PC-9 (cell line): ENCODE data around the gene AGBL3. TPM values are rescaled to one million over a fixed set of nuclear protein-coding genes. Genes with fewer than 3 reads are reported as not detected.

Experiments used
- BruUV-seq: library from RNA; stranded (reverse); fragments of 400-500 nt; replicated peaks from 2 replicates; lab custom pipeline; 2021; lab: Mats Ljungman, UMichigan
- CTCF ChIA-PET: fragments of 300-600 bp; sonication (Branson Sonifier 250); formaldehyde crosslinking; loops from one replicate; lab custom pipeline; 2022; ENCODE audit warnings: antibody characterized with exemption; lab: Charles Lee
- POLR2A ChIA-PET: fragments of 300-600 bp; sonication (Branson Sonifier 250); formaldehyde crosslinking; loops from one replicate; lab custom pipeline; 2022; ENCODE audit warnings: antibody characterized with exemption; ENCODE audit not compliant: unreplicated experiment; lab: Charles Lee
- DNase-seq, 2 experiments: peaks; one replicate each; pipeline versions ENCODE4 v3.0.0 to v3.0.0-alpha.2; 2015 to 2022; ENCODE audit warnings: mixed read lengths in 1 of 2
- H2AFZ ChIP-seq: fragments of 200-600 bp; sonication (generic); 2 replicates; pipeline ENCODE4 v1.8.1; 2017; ENCODE audit warnings: antibody characterized with exemption
- H3F3A ChIP-seq: fragments of 200-600 bp; sonication (generic); 2 replicates; pipeline ENCODE4 v1.8.1; 2017; ENCODE audit warnings: antibody characterized with exemption, mild to moderate bottlenecking, low read depth; ENCODE audit not compliant: insufficient read depth
- H3K27ac ChIP-seq: fragments of 200-600 bp; sonication (generic); 2 replicates; pipeline ENCODE4 v1.6.1; 2016; ENCODE audit warnings: mixed run types
- H3K27me3 ChIP-seq: fragments of 200-600 bp; sonication (generic); 2 replicates; pipeline ENCODE4 v1.6.1; 2016; ENCODE audit warnings: low read depth, mixed run types; ENCODE audit not compliant: insufficient read depth
- H3K36me3 ChIP-seq: fragments of 200-600 bp; sonication (generic); 2 replicates; pipeline ENCODE4 v1.6.1; 2016; ENCODE audit warnings: low read depth, mixed run types
- H3K4me1 ChIP-seq: fragments of 200-600 bp; sonication (generic); replicated peaks from 2 replicates; pipeline ENCODE4 v1.6.1; 2016; ENCODE audit warnings: mixed run types; ENCODE audit not compliant: insufficient read depth
- H3K4me2 ChIP-seq: fragments of 200-600 bp; sonication (generic); 2 replicates; pipeline ENCODE4 v1.6.1; 2017; ENCODE audit warnings: mixed run types
- H3K4me3 ChIP-seq: fragments of 200-600 bp; sonication (generic); 2 replicates; pipeline ENCODE4 v1.6.1; 2016; ENCODE audit warnings: mixed run types
- H3K79me2 ChIP-seq: fragments of 200-600 bp; sonication (generic); 2 replicates; pipeline ENCODE4 v1.6.1; 2017; ENCODE audit warnings: low read depth, mixed run types
- H3K9me2 ChIP-seq: fragments of 200-600 bp; sonication (generic); 2 replicates; pipeline ENCODE4 v1.8.1; 2017; ENCODE audit warnings: mild to moderate bottlenecking; ENCODE audit not compliant: insufficient read depth
- H3K9me3 ChIP-seq: fragments of 200-600 bp; sonication (generic); 2 replicates; pipeline ENCODE4 v1.8.1; 2016; ENCODE audit warnings: low read depth; ENCODE audit not compliant: insufficient read depth
- H4K20me1 ChIP-seq: fragments of 200-600 bp; sonication (generic); 2 replicates; pipeline ENCODE4 v1.8.1; 2017; ENCODE audit not compliant: insufficient read depth
- EZH2 ChIP-seq: fragments of 200-600 bp; sonication (generic); IDR thresholded peaks from 2 replicates; pipeline ENCODE4 v1.8.0; 2017; ENCODE audit warnings: antibody characterized with exemption, low read depth
- intact Hi-C: fragments of 100-400 bp; cut with micrococcal nuclease; formaldehyde crosslinking; loops from one replicate; pipeline ENCODE4 v1.10.0; 2022; ENCODE audit not compliant: unreplicated experiment
- total RNA-seq: library from RNA; stranded (reverse); gene quantifications from 2 replicates; pipeline ENCODE4 v1.2.3, GENCODE V29; 2021
- TF ChIP-seq, protein P1 (sequence below): fragments of 200-600 bp; sonication (generic); conservative IDR thresholded peaks from 2 replicates; pipeline ENCODE4 v1.6.1; 2017; ENCODE audit warnings: mixed run types, antibody characterized with exemption, mild to moderate bottlenecking, moderate library complexity

AGBL3 gene
- total RNA-seq, 1 experiment from 2014 or later, result 3.2 TPM

DNA sequence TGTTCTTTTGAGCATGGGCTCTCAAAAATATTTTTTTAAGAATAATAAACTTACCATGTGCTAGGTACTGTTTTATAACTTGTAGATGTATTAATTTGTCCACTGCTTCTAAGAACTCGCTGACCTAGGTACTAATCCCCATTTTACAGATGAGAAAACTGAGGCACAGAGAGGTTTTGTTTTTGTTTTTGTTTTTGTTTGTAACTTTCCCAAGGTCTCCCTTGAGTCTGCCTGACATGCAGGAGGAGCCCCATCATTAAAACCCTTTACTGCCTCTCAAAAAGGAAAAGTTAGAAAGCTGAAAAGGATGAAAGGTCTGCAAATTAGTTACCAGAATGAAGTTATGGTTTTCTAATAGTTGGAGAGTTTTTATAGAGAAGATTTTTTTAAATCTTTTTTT lies 38.5 kb upstream of the AGBL3 start:
- Histone ChIP-seq H3K36me3 (no peaks in the 10 kb centered on the region), H2AFZ (no peak overlapping the region), H3K9me3 (no peaks in the 10 kb centered on the region), H3K4me2 (no peak overlapping the region), H3F3A (no peaks in the 10 kb centered on the region), H3K4me3 (no peak overlapping the region), H4K20me1 (no peaks in the 10 kb centered on the region), H3K27me3 (no peaks in the 10 kb centered on the region), H3K79me2 (no peaks in the 10 kb centered on the region), H3K9me2 (peaks cover 4% of the 10 kb centered on the region; the same call in 1 of the 2 replicates), H3K27ac (no peak overlapping the region), H3K4me1 (peaks cover 10% of the 10 kb centered on the region)
- POLR2A ChIA-PET, result no interaction called here
- TF ChIP-seq EZH2, result no peak
- TF ChIP-seq, protein P1, sequence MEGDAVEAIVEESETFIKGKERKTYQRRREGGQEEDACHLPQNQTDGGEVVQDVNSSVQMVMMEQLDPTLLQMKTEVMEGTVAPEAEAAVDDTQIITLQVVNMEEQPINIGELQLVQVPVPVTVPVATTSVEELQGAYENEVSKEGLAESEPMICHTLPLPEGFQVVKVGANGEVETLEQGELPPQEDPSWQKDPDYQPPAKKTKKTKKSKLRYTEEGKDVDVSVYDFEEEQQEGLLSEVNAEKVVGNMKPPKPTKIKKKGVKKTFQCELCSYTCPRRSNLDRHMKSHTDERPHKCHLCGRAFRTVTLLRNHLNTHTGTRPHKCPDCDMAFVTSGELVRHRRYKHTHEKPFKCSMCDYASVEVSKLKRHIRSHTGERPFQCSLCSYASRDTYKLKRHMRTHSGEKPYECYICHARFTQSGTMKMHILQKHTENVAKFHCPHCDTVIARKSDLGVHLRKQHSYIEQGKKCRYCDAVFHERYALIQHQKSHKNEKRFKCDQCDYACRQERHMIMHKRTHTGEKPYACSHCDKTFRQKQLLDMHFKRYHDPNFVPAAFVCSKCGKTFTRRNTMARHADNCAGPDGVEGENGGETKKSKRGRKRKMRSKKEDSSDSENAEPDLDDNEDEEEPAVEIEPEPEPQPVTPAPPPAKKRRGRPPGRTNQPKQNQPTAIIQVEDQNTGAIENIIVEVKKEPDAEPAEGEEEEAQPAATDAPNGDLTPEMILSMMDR, result no peak
- BruUV-seq, result no TSS peak
- CTCF ChIA-PET, result interaction anchor here (0.7 kb wide), 1 partner anchor 271 kb away, joined by 3 read pairs; no protein-coding TSS in a partner anchor
- DNase-seq, result no peak
- intact Hi-C loops, result no loop called here

DNA sequence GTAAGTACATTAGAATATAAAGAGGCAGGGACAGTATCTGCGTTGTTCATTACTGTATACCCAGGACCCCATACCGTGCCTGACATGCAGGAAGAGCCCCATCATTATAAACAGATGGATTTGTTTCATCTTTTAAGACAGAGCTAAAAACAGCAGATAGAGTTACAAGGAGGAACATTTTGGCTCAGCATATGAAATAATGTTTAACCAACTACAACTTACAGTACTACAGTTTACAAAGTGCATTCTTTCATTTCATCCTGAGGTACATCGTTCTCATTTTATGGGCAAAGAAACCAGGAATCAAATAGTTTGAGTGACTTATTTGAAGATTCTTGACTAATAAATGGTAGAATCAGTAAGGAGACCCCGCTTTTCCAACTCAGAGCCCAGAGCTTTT lies 38.1 kb upstream of the AGBL3 start:
- intact Hi-C loops, result no loop called here
- ChIA-PET POLR2A (no interaction called here), CTCF (interaction anchor here (0.7 to 1.0 kb wide), 2 partner anchors 258 to 272 kb away, joined by 3 to 4 read pairs; no protein-coding TSS in a partner anchor)
- Histone ChIP-seq H4K20me1 (no peaks in the 10 kb centered on the region), H3K4me2 (no peak overlapping the region), H3K4me3 (no peak overlapping the region), H3K9me3 (no peaks in the 10 kb centered on the region), H3K9me2 (peaks cover 4% of the 10 kb centered on the region; the same call in 1 of the 2 replicates), H3K36me3 (no peaks in the 10 kb centered on the region), H3K4me1 (peaks cover 10% of the 10 kb centered on the region), H3K27ac (no peak overlapping the region), H3K79me2 (no peaks in the 10 kb centered on the region), H2AFZ (no peak overlapping the region), H3F3A (no peaks in the 10 kb centered on the region), H3K27me3 (no peaks in the 10 kb centered on the region)
- BruUV-seq, result no TSS peak
- no peak for DNase-seq
- TF ChIP-seq EZH2, result no peak
- TF ChIP-seq, protein P1, result no peak

DNA sequence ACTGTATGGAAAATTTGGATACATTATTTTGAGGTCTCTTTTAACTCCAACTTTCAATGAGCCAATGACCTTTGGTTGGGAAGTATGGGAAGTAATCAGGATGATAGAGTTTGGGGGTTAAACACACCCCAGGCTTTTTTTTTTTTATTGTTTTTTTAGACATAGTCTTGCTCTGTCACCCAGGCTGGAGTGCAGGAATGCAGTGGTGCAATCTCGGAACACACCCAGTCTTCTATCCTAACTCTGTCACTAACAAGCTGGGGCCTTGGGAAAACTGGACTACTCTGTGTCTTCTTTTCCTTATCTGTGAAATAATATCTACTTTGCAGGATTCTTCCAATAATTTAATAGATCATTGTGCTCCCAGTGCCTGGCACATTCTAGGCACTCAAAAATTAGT lies 37.6 kb upstream of the AGBL3 start:
- intact Hi-C loops, result no loop called here
- POLR2A ChIA-PET, result no interaction called here
- H3K27me3 ChIP-seq, result no peaks in the 10 kb centered on the region

More for the DNA sequence above, 37.6 kb upstream of the AGBL3 start:
- peak overlapping the region; percentile 41 for H3K4me2 ChIP-seq
- no peaks in the 10 kb centered on the region for H3K79me2 ChIP-seq
- peaks cover 4% of the 10 kb centered on the region; the same call in 1 of the 2 replicates for H3K9me2 ChIP-seq
- H4K20me1 ChIP-seq, result no peaks in the 10 kb centered on the region
- H3K9me3 ChIP-seq, result no peaks in the 10 kb centered on the region
- H2AFZ ChIP-seq, result no peak overlapping the region
- peaks cover 10% of the 10 kb centered on the region for H3K4me1 ChIP-seq
- no peaks in the 10 kb centered on the region for H3K36me3 ChIP-seq
- no peak for TF ChIP-seq EZH2
- TF ChIP-seq, protein P1, result no peak
- 0 out of 2 replicates have a peak, but pooled peaks cover 3% of the 10 kb centered on the region for H3F3A ChIP-seq
- H3K4me3 ChIP-seq, result no peak overlapping the region
- peak overlapping the region; percentile 8; the same call in 1 of the 2 replicates for H3K27ac ChIP-seq
- CTCF ChIA-PET, result interaction anchor here (0.7 to 1.0 kb wide), 2 partner anchors 259 to 272 kb away, joined by 3 to 4 read pairs; no protein-coding TSS in a partner anchor
- peak; percentile 23 to 48 for DNase-seq
- BruUV-seq, result no TSS peak
